Hepatic stellate cell (primary cell): ENCODE measurements around the gene EFCC1.
A peak's percentile ranks its signal among the peaks of the same experiment; 100 is the strongest.

Experiments used
- DNase-seq: peaks from one replicate; pipeline ENCODE4 v3.0.0; 2011; ENCODE audit warnings: low spot score

EFCC1 gene

GRCh38 chr3:129032716-129033115, 31.6 kb downstream of the EFCC1 start:
- DNase-seq = no peak

DNA sequence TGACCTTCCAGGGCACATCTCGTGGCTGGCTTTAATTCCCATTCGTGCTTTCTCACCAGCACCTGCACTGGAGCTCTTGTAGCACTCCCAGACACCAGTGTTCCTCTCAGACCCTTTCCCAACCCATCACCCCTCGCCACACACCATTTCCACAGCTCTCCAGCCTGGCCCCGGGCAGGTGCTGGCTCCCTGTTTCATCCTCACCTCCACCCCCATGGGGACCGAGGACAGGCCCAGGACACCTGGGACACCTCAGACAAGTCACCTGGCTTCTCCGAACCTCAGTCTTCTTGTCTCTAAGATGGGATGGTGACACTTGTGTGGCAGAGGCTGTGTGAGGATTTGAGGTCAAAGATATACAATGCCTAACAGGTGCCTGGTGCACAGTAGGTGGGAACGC, 32.0 kb downstream of the EFCC1 start:
- no peak for DNase-seq

DNA sequence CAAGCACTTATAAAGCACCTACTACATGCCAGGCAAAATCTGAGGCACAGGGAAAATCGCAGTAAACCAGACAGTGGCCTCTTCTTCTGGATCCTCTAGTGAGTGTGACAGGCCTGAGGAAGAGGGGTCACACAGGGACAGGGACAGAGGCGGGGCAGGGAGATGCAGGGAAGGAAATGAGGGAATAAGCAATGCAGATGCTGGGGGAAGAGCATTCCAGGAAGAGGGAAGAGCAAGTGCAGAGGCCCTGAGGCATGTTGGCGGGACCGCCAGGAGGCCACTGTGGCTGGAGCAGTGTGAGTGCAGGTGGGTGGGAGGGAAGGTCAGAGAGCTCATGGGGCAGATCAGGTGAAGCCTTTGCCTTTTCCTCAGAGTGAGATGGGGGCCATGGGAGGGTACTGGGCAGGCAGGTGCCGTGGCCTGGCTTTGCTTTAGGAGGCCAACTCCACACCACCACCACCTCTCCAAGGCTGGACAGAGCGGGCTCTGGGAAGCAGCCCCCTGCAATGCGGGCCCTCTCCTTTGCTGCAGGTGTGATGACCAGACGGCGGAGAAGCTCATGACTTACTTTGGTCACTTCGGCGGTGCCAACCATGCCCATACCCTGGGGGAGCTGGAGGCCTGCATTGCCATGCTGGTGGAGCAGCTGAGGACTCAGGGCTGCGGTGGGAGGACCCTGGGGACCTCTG, 32.7 kb downstream of the EFCC1 start:
- no peak for DNase-seq

GRCh38 chr3:129034642-129035041, 33.5 kb downstream of the EFCC1 start:
- DNase-seq = peak; percentile 61

DNA sequence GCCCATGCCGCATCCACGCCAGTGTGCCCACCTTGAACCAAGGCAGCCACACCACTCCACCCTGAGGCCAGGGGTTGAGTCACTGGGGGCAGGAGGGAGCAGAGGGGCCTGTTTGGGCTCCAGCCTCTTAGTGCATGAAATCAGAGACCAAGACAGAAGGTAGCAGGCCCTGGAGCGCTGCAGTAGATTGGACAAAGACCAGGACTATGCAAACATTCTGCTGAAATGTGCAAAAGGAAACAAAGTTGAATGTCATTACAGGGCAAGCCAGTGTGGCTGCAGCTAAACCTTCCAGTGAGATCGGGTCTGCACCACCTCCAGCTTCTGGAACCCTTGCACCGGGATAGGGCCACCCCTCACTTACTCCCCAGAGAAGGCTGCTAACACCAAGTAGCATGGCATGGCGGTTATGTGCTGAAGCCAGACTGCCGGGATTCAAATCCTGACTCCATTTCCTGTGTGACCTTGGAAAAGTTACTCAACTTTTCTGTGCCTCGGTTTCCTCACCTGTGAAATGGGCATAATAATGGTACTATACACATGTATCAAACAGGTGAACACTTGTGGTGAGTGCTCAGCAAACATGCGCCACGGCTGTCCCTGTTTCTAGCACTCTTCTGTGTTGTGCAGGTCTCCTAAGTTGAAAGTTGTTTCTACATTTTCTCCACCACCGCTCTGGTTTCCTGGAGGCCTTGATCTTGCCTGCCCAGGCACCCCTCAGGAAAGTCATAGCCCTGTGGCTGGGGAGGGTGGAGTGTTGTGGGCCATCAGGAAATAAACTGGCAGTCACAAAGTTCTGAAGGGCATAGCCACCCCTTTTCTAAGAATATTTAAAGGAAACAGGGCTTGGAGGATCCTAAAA, 34.5 kb downstream of the EFCC1 start:
- no peak for DNase-seq

DNA sequence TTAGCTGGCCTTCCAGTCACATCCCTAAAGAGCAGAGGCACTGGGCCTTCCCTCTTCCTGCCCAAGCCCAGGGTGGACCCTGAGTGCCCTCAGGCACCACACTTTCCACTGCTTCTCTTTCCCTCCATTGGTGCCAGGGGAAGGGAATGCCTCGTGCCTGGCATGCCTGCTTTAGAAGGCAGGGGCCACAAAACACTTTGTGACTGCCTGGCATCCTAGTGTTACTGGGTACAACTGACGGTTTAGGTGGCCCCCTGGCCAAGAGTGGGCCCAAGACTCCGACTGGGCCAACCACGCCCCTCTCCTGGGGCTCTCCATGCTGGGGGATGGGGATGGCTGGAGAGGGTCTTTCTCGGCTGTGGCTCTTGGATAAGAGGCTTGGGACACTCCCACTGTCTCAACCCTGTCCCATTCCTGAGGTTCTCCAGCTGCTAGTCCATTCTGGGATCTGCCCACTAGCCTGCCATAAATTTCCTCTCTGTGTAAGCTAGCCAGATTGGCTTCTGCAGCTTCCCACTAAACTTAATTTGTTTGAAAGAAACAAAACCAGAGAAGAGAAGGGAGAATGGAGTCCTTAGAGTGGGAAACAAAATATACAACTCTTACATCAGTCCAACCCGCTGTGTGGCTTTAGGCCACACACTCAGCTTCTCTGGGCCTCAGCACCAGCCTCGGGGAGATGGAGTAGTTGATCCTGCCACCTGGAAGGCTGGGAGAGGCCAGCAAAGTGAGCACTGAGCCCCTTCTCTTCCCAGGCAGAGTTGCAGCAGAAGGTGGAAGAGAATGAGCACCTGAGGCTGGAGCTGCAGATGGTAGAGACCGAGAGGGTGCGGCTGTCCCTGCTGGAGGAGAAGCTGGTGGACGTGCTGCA, 35.4 kb downstream of the EFCC1 start:
- no peak for DNase-seq

DNA sequence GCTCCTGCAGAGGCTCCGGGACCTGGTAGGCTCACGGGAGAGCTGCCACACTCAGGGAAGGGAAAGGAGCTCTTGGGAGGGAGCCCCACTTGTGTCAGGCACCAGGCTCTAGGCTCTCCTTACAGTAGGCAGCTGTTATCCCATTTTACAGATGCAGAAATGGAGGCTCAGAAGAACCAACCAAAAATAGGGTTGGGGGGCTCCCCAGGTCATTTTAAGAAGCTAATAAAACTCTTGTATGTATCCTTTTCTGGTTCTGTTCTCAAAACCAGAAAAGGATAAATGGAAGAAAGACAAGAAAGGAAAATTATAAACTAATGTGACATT, 36.0 kb downstream of the EFCC1 start:
- DNase-seq = no peak

DNA sequence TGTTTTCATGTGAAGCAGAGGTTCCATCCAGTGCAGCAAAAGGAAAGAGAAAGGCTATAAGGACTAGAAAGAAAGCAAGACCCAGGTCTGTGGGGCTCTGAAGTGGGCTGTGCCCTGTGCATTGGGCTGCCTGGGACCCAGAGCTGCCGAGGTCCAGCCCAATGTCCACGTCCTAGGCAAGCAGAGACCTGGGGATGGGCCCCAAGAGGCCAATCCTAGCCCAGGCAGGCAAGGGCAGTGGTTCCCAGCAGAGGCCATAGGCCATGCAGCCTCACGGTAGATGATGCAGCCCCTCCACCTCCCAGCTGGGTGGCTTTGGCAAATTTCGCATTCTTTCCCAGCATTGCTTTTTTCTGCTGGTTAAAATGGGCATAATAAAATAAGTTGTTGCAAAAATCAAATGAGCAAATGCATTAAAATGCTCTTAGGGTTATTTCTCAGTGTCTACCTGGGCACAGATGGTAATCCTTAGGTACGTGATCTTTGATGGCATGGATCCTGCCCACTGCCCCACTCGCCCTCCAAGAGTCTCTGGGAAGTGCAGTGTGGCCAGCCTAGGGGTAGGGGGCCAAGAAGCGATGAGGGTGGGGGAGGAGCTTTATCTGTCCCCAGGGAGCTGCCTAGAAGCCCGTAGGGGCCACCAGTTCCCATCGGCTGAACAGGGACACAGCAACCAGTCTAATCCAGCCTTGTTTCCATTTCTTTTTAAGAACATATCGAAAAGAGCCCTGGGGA, 37.2 kb downstream of the EFCC1 start:
- no peak for DNase-seq

- DNase-seq = no peak
Observed at GRCh38 chr3:129039271-129040038, 38.4 kb downstream of the EFCC1 start.

DNA sequence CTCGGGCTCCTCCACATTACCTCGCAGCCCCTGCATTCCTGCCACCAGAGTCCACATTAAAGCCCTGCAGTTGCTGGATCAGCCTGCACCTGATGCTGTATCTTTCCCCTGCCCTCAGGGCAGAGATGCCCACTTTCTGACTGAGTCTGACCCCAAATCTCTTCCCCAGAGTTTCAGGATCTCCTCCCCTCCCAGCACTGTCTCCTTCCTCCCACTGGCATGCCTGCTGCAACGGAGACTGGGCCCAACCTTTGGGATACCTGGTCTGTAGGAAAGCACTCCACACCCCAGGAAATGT, 38.9 kb downstream of the EFCC1 start:
- no peak for DNase-seq

- DNase-seq = no peak
Observed at GRCh38 chr3:129040579-129041300, 39.6 kb downstream of the EFCC1 start.

DNA sequence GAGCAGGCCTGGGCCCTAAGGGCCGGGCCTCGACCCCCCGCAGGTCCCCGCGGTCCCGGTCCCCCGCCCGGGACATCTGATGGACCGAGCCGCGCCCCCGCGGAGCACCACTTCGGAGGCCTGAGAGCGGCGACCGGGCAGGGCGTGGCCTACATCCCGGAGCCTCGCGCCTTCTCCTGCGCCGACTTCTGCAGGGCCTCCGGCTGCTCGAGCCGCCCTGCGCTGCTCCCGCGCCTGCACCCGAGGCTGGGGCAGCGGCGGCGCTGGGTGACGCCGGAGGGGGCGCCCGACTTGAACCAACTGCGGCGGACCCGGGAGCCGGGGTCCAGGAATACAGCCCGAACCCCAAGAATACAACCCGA, 44.6 kb downstream of the EFCC1 start:
- no peak for DNase-seq

DNA sequence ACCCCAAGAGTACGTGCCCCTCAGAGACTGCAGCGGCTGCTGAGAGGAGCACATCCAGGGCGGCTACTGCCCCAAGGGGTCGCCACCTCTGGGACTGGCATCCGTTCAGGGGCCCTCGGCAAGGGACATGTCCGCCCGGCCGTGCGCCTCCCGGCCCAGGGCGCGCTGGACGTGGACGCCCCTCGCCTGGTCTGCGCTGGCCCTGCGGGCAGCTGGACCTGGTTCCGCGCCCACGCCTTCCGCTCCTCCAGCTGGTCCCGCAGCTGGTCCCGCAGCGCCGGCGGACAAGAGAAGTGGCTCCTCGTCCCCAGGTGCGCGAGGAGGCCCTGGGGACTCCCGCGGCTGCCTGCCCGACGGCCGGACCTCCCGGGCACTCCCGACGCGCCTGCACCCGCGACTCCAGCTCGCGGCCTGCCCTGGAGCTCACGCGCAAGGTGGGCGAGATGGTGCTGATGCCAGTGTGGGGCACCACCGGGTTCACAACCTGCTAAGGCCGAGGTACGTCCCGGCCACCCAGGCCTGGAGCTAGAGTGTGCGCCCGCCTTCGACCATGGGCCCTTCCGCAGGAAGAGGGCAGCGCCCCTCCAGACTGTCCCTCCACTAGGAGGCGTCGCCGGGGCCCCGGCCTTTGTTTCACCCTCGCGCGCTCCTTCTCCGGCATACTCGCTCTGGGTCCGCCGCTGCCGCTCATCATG, 45.1 kb downstream of the EFCC1 start:
- DNase-seq = no peak

GRCh38 chr3:129046732-129047552, 45.8 kb downstream of the EFCC1 start:
- no peak for DNase-seq

DNA sequence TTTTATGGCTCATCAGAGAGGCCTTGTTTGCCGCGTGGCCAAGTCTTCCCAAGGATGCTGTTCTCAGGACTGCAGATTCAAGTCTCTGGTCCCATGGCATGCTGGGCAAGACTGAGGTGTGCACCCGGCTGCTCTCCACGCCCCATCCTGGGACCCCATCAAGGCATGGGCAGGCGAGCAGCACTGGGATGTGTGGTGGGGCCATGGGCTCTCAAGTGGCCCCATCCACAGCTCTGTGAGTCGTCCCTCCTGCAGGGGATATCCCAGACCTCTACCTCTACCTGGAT, 46.4 kb downstream of the EFCC1 start:
- no peak for DNase-seq

- DNase-seq = no peak
Observed at GRCh38 chr3:129050556-129051295, 49.6 kb downstream of the EFCC1 start.

GRCh38 chr3:129051871-129052340, 50.8 kb downstream of the EFCC1 start:
- no peak for DNase-seq

- no peak for DNase-seq
Observed at GRCh38 chr3:129052675-129053074, 51.6 kb downstream of the EFCC1 start.

GRCh38 chr3:129054605-129055104, 53.6 kb downstream of the EFCC1 start:
- DNase-seq = no peak
